Calu3 (cell line): ENCODE measurements around the gene SGCA. TPM values are rescaled to one million over a fixed set of nuclear protein-coding genes. Genes with fewer than 3 reads are reported as not detected.

Source experiments
- BruUV-seq: library from RNA; stranded (reverse); fragments of 400-500 nt; replicated peaks from 2 replicates; lab custom pipeline; 2021; lab: Mats Ljungman, UMichigan
- CTCF ChIA-PET: fragments of 300-600 bp; sonication (Branson Sonifier 250); formaldehyde crosslinking; loops from one replicate; lab custom pipeline; 2022; ENCODE audit warnings: antibody characterized with exemption; lab: Charles Lee
- DNase-seq: peaks from one replicate; pipeline ENCODE4 v3.0.0; 2022
- H3K27ac Mint-ChIP-seq: one replicate; pipeline ENCODE4 v1.8.0; 2022; ENCODE audit warnings: mixed read lengths; ENCODE audit not compliant: unreplicated experiment
- H3K27me3 Mint-ChIP-seq: one replicate; pipeline ENCODE4 v1.8.0; 2022; ENCODE audit warnings: mixed read lengths; ENCODE audit not compliant: unreplicated experiment
- H3K36me3 Mint-ChIP-seq: one replicate; pipeline ENCODE4 v1.8.0; 2022; ENCODE audit warnings: mild to moderate bottlenecking, moderate library complexity, mixed read lengths; ENCODE audit not compliant: insufficient read depth, unreplicated experiment
- H3K4me1 Mint-ChIP-seq: one replicate; pipeline ENCODE4 v1.8.0; 2022; ENCODE audit warnings: mild to moderate bottlenecking, low read depth, mixed read lengths; ENCODE audit not compliant: unreplicated experiment
- H3K4me3 Mint-ChIP-seq: one replicate; pipeline ENCODE4 v1.8.0; 2022; ENCODE audit warnings: mild to moderate bottlenecking, low read depth, moderate library complexity, mixed read lengths; ENCODE audit not compliant: unreplicated experiment
- H3K9me3 Mint-ChIP-seq: one replicate; pipeline ENCODE4 v1.8.0; 2022; ENCODE audit warnings: low read depth, mixed read lengths; ENCODE audit not compliant: unreplicated experiment
- intact Hi-C: fragments of 100-400 bp; cut with micrococcal nuclease; formaldehyde crosslinking; loops from one replicate; pipeline ENCODE4 v1.10.0; 2022; ENCODE audit not compliant: unreplicated experiment
- total RNA-seq: library from RNA; stranded (reverse); gene quantifications from 2 replicates; pipeline ENCODE4 v1.2.3, GENCODE V29; 2022
- TF ChIP-seq, protein P1 (sequence below): fragments of 200-600 bp; IDR thresholded peaks from one replicate; pipeline ENCODE4 v1.8.0; 2022; ENCODE audit warnings: antibody characterized with exemption; ENCODE audit not compliant: unreplicated experiment

SGCA gene
- total RNA-seq, 1 experiment from 2014 or later, result not detected

DNA sequence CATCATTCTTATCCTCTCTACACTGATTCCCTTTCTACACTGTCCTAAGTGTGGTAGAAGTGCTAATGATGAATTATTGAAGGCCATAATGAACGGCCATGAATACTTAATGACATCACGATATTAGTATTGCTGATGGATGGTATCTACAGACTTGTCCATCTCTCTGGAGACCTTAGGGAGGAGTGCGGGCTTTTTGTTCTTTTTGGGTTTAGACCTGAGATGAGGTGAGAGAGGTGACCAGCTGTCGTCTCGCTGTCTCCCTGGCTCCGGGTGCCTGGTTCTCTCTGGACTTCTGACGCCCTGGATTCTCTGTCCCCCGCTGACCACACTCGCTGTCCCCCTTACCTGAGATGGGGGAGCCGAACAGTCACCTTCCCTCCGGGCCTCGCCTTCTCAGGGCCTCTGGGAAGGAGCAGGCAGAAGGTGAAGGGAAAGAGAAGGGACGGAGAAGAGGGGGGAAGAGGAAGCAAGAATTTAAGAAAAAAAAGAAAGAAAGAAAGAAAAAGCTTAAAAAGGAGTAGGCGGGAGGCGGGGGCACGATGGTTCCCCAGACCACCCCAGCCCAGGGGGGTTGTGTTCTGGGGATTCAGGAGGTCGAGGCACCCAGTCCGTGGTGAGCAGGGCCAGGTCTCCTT, 17.1 kb downstream of the SGCA start:
- no peak overlapping the region for H3K27ac Mint-ChIP-seq
- no TSS peak for BruUV-seq
- TF ChIP-seq, protein P1, sequence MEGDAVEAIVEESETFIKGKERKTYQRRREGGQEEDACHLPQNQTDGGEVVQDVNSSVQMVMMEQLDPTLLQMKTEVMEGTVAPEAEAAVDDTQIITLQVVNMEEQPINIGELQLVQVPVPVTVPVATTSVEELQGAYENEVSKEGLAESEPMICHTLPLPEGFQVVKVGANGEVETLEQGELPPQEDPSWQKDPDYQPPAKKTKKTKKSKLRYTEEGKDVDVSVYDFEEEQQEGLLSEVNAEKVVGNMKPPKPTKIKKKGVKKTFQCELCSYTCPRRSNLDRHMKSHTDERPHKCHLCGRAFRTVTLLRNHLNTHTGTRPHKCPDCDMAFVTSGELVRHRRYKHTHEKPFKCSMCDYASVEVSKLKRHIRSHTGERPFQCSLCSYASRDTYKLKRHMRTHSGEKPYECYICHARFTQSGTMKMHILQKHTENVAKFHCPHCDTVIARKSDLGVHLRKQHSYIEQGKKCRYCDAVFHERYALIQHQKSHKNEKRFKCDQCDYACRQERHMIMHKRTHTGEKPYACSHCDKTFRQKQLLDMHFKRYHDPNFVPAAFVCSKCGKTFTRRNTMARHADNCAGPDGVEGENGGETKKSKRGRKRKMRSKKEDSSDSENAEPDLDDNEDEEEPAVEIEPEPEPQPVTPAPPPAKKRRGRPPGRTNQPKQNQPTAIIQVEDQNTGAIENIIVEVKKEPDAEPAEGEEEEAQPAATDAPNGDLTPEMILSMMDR, result no peak
- no peak overlapping the region for H3K4me3 Mint-ChIP-seq
- H3K9me3 Mint-ChIP-seq, result no peaks in the 10 kb centered on the region
- peaks cover 62% of the 10 kb centered on the region for H3K27me3 Mint-ChIP-seq
- intact Hi-C loops, result no loop called here
- no peak for DNase-seq
- CTCF ChIA-PET, result no interaction called here
- peaks cover 6% of the 10 kb centered on the region for H3K36me3 Mint-ChIP-seq
- H3K4me1 Mint-ChIP-seq, result peaks cover 19% of the 10 kb centered on the region

DNA sequence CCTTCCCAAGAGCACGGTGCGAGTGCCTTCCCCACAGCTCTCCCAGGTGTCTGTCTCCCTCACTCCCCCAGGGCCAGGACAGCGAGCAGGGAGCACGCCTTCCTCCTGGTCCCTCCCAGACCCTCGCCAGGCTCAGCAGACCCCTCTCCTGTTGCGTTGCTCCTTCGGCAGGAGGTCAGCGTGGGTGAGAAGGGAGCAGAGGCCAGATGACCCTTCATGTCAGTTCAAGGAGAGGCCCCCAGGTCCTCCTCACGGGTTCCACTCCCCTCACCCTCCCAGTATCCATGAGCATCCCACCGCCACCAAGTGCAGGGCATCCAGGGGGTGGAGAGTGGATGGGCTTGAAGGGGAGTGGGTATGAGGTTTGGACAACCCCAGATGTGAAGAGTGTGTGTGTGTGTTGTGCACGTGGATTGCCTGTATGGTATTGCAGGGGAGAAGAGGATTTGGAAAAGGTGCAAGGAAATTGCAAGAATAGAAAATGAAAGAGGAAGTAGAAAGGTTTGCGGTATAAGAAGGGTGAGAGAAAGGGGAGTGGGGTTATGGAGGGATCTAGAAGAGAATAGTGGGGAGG, 17.7 kb downstream of the SGCA start:
- Mint-ChIP-seq H3K36me3 (peaks cover under 1% of the 10 kb centered on the region), H3K9me3 (no peaks in the 10 kb centered on the region), H3K4me1 (peaks cover 13% of the 10 kb centered on the region), H3K27ac (no peak overlapping the region), H3K4me3 (no peak overlapping the region), H3K27me3 (peaks cover 68% of the 10 kb centered on the region)
- no TSS peak for BruUV-seq
- DNase-seq, result no peak
- intact Hi-C loops, result no loop called here
- TF ChIP-seq, protein P1, result no peak
- CTCF ChIA-PET, result no interaction called here

DNA sequence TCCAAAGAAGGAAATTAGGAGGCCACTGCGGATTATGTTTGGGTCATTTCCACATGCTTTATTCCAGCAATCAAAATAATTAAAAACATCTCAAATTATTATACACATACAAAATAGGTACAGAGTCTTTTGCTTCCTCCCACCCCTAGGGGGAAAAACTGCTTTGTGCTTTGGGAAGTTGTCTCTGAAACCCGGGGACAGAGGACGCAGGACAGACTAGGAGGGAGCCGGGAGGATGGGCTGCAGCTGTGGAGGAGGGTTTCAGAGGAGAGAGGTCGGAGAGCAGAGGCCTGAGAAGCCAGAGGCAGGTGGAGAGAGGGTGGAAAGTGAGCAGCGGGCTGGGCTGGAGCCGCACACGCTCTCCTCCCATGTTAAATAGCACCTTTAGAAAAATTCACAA, 18.3 kb downstream of the SGCA start:
- Mint-ChIP-seq H3K27ac (no peak overlapping the region), H3K4me3 (no peak overlapping the region), H3K27me3 (peaks cover 73% of the 10 kb centered on the region), H3K4me1 (peaks cover 10% of the 10 kb centered on the region), H3K9me3 (no peaks in the 10 kb centered on the region), H3K36me3 (no peaks in the 10 kb centered on the region)
- TF ChIP-seq, protein P1, result peak; percentile 19
- intact Hi-C loops, result no loop called here
- BruUV-seq, result no TSS peak
- DNase-seq, result no peak
- CTCF ChIA-PET, result no interaction called here

DNA sequence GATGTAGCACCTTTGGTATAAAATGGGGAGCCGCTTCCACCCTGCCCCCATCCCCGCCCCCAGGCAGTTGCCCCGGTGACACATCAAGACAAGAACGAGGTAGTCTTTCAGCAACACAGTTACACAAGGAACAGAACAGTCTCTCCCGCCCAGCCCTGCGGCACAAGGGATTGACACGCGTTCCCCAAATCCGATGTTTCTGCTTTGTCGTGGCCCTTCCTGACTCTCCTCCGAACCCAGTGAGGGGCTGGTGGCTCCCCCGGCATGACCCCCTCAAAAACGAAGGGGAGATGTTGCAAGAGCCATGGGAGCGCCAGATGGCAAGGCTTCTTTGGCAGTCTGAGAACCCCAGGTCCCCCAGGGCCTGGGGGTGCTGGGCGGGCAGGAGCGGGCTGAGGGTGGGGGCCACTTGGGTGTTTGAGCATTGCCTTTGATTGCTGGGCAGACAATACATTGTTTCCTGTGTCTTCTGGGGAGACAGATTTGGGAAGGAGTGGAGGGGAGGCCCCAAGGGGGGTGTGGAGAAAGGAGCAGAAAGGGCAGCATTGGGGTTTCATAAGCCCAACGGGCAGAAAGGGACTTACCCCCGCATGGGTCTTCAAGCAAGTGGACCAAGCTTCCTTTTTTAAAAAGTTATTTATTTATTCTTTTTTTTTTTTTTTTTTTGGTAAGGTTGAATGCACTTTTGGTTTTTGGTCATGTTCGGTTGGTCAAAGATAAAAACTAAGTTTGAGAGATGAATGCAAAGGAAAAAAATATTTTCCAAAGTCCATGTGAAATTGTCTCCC, 19.0 kb downstream of the SGCA start:
- TF ChIP-seq, protein P1, result peak; percentile 1
- Mint-ChIP-seq H3K9me3 (no peaks in the 10 kb centered on the region), H3K27me3 (peaks cover 79% of the 10 kb centered on the region), H3K4me1 (peaks cover 10% of the 10 kb centered on the region), H3K4me3 (no peak overlapping the region), H3K36me3 (no peaks in the 10 kb centered on the region), H3K27ac (no peak overlapping the region)
- intact Hi-C loops, result no loop called here
- no TSS peak for BruUV-seq
- DNase-seq, result no peak
- CTCF ChIA-PET, result no interaction called here
